Measurements from ENCODE around the gene JAK1. TPM values are rescaled to one million over a fixed set of nuclear protein-coding genes. Genes with fewer than 3 reads are reported as not detected.
A peak's percentile ranks its signal among the peaks of the same experiment; 100 is the strongest.

Gene JAK1
- total and polyA plus RNA-seq, 9 of the 15 experiments (the other 6 are each of a cell fraction or from before 2014, with no cell fraction given): 9.7 to 44.1 (median 42.5) TPM

DNA sequence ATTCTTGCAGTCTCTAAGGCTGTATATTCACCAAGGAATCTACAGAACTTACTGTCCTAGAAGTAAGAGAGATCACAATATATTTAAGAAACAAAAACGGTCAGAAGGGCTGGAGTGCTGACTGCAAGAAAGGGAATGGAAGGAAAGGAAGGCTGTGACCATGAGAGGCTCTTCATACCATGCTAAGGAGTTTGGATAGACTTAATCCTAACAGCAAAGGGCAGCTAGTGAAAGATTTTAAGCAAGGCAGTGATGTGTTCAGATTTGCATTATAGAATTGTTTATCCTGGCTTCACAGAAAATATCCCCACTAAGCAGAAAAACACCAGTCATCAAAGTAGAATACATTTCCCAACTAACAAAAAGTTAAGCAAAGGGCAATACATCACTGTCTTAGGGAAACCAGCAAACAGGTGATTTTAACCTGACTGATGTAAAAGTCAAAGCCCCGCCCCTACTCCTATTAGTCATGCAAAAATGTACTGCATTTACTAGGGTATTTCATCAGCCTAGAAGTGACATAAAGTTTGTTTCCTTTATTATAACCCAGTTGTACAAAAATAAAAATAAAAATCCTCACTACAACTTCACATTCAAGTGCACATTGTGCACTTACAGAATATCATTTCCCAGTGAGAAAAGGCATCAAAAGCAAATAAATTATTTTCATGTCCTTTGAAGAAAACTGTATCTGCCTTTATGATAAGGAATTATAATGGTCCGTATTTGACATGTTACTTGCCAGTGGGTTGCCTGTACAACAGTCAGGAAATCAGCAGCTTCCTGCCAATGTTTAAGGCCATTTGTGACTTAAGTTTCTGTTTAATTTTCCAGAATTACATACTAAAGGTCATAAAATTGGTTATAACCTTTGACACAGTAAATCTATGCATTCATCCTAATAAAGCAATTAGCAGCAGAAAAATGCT lies 17.2 kb downstream of the JAK1 start (continued):
- TF ChIP-seq, protein P1, sequence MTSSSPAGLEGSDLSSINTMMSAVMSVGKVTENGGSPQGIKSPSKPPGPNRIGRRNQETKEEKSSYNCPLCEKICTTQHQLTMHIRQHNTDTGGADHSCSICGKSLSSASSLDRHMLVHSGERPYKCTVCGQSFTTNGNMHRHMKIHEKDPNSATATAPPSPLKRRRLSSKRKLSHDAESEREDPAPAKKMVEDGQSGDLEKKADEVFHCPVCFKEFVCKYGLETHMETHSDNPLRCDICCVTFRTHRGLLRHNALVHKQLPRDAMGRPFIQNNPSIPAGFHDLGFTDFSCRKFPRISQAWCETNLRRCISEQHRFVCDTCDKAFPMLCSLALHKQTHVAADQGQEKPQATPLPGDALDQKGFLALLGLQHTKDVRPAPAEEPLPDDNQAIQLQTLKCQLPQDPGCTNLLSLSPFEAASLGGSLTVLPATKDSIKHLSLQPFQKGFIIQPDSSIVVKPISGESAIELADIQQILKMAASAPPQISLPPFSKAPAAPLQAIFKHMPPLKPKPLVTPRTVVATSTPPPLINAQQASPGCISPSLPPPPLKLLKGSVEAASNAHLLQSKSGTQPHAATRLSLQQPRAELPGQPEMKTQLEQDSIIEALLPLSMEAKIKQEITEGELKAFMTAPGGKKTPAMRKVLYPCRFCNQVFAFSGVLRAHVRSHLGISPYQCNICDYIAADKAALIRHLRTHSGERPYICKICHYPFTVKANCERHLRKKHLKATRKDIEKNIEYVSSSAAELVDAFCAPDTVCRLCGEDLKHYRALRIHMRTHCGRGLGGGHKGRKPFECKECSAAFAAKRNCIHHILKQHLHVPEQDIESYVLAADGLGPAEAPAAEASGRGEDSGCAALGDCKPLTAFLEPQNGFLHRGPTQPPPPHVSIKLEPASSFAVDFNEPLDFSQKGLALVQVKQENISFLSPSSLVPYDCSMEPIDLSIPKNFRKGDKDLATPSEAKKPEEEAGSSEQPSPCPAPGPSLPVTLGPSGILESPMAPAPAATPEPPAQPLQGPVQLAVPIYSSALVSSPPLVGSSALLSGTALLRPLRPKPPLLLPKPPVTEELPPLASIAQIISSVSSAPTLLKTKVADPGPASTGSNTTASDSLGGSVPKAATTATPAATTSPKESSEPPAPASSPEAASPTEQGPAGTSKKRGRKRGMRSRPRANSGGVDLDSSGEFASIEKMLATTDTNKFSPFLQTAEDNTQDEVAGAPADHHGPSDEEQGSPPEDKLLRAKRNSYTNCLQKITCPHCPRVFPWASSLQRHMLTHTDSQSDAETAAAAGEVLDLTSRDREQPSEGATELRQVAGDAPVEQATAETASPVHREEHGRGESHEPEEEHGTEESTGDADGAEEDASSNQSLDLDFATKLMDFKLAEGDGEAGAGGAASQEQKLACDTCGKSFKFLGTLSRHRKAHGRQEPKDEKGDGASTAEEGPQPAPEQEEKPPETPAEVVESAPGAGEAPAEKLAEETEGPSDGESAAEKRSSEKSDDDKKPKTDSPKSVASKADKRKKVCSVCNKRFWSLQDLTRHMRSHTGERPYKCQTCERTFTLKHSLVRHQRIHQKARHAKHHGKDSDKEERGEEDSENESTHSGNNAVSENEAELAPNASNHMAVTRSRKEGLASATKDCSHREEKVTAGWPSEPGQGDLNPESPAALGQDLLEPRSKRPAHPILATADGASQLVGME (CRISPR knock-in tag; IDR thresholded peaks at IDR 0.05): no peak
- TF ChIP-seq ZNF561 (CRISPR knock-in tag; conservative IDR thresholded peaks at IDR 0.05) (no peak), CAMTA2 (CRISPR knock-in tag; conservative IDR thresholded peaks at IDR 0.05) (no peak), ZNF449 (CRISPR knock-in tag; IDR thresholded peaks at IDR 0.05) (no peak), SNAPC5 (CRISPR knock-in tag; IDR thresholded peaks at IDR 0.05) (no peak), ATF4 (CRISPR knock-in tag; IDR thresholded peaks at IDR 0.05) (peak; percentile 59; the same call in 1 of the 2 replicates), ATF1 (CRISPR knock-in tag; IDR thresholded peaks at IDR 0.05) (no peak), ATF1 (tag; IDR thresholded peaks at IDR 0.05) (no peak), FOXJ2 (tag; IDR thresholded peaks at IDR 0.05) (no peak)
- TF ChIP-seq, protein P2, sequence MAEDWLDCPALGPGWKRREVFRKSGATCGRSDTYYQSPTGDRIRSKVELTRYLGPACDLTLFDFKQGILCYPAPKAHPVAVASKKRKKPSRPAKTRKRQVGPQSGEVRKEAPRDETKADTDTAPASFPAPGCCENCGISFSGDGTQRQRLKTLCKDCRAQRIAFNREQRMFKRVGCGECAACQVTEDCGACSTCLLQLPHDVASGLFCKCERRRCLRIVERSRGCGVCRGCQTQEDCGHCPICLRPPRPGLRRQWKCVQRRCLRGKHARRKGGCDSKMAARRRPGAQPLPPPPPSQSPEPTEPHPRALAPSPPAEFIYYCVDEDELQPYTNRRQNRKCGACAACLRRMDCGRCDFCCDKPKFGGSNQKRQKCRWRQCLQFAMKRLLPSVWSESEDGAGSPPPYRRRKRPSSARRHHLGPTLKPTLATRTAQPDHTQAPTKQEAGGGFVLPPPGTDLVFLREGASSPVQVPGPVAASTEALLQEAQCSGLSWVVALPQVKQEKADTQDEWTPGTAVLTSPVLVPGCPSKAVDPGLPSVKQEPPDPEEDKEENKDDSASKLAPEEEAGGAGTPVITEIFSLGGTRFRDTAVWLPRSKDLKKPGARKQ (CRISPR knock-in tag; IDR thresholded peaks at IDR 0.05): no peak
- TF ChIP-seq, protein P3, sequence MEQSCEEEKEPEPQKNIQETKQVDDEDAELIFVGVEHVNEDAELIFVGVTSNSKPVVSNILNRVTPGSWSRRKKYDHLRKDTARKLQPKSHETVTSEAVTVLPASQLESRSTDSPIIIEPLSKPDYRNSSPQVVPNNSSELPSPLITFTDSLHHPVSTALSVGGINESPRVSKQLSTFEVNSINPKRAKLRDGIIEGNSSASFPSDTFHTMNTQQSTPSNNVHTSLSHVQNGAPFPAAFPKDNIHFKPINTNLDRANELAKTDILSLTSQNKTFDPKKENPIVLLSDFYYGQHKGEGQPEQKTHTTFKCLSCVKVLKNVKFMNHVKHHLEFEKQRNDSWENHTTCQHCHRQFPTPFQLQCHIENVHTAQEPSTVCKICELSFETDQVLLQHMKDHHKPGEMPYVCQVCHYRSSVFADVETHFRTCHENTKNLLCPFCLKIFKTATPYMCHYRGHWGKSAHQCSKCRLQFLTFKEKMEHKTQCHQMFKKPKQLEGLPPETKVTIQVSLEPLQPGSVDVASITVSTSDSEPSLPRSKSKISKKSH (CRISPR knock-in tag; IDR thresholded peaks at IDR 0.05): no peak

Measured in K562 (cell line).